ENCODE results near the gene PRKAG2.
A peak's percentile ranks its signal among the peaks of the same experiment; 100 is the strongest.

PRKAG2 gene

DNA sequence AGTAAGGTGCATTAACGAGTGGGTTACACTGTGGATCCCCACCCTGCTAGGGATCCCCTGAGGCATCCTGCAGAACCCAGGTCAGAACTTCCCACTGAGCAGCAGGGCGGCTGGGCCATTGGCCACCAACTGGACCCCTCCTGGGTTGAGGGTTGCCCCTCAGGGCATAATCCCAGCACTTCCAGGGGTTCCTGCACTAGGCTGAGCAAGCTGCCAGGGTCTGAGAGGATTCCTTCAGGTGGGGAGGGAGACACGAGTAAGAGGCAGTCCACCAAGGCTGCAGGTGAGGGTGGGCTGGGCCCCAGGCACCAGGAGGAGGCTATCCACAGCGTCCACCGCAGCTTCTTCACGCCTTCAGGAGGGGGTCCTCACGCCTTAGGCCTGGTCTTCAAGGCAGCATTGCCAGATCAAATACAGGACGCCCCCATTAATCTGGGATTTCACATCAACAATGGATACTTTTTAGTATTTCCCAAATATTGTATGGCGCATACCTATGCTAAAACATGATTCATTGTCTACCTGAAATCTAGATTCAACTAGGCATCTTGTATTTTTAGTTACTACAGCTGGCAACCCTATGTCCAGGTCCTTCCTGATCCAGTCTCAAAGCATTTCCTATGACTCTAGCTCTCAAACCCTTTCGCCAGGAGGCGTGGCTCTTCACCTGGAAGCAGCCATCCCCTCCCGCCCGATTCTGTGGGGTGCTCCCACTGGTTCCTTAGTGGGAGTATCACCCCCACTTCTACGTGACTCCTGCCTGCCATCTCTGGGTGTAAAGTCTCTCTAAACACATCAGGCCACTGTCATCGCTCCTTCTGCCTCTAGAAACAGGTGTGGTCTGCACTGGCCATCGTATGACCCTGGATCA, 4.1 kb downstream of the PRKAG2 start:
- DNase-seq (ENCODE audit: low read depth, low spot score): no peak
- Histone ChIP-seq H3K27ac (no peak overlapping the region), H3K4me3 (no peak overlapping the region), H3K9ac (ENCODE audit: insufficient read length) (no peak overlapping the region), H3K9me3 (ENCODE audit: low read depth, low read length) (no peaks in the 10 kb centered on the region), H3K36me3 (ENCODE audit: insufficient read depth, low read length) (no peaks in the 10 kb centered on the region)
- no peak for TF ChIP-seq FOXP2 (optimal IDR thresholded peaks at IDR 0.05; ENCODE audit: control extremely low read depth, extremely low read length, insufficient read depth)
- TF ChIP-seq EZH2 (IDR thresholded peaks at IDR 0.05): no peak

DNA sequence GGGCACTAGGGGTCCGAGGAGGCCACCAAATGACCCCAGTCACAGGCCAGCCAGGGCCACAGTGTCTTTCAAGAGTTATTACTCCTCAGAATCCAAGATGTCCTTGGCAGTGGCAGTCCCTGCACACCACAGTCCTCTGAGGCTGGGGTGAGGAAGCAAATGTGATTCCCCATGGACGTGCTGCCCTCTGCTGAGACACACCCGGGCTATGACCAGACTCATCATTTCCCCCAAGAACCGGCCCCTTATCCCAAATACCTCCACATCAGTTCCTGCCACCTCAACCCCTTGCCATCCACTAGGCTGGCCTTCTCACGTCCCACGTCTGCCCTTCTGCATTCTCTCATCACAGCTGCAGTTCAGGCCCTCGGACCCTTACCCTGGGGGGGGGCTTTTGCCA, 5.0 kb downstream of the PRKAG2 start:
- no peaks in the 10 kb centered on the region for H3K36me3 ChIP-seq (ENCODE audit: insufficient read depth, low read length)
- TF ChIP-seq FOXP2 (optimal IDR thresholded peaks at IDR 0.05; ENCODE audit: control extremely low read depth, extremely low read length, insufficient read depth) (no peak), POLR2AphosphoS5 (IDR thresholded peaks at IDR 0.05; ENCODE audit: borderline replicate concordance, low read depth, low read length) (no peak), EZH2 (IDR thresholded peaks at IDR 0.05) (no peak)
- no peaks in the 10 kb centered on the region for H3K9me3 ChIP-seq (ENCODE audit: low read depth, low read length)
- H3K9ac ChIP-seq (ENCODE audit: insufficient read length): no peak overlapping the region
- DNase-seq (ENCODE audit: low read depth, low spot score): no peak
- H3K27ac ChIP-seq: no peak overlapping the region
- H3K4me3 ChIP-seq: no peak overlapping the region

DNA sequence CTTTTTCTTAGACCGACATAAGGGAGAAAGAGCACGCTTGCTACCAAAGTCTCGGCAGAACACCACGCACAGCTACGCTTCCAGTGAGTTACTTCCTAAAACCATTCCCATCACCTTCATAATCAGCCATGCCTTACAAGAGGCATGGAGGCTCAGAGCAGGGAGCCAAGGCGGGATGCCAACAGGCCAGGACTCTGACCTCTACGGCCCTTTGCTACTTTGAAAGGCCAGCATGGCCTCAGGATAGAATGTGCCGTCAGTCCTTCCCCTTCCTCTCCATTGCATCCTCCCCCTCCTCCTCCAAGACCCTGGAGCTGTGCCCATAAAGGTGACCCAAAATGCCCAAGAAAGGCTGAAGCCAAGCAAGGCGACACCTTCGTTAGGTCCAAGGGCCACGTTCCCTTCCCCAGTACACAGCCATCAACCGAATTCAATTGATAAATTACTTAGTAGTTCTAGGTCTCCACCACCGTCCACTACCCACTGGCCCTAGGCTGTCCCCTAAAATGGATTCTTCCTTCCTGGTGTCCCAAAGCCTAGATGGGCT, 5.7 kb downstream of the PRKAG2 start:
- DNase-seq (ENCODE audit: low read depth, low spot score): no peak
- Histone ChIP-seq H3K4me3 (no peak overlapping the region), H3K9me3 (ENCODE audit: low read depth, low read length) (no peaks in the 10 kb centered on the region), H3K36me3 (ENCODE audit: insufficient read depth, low read length) (no peaks in the 10 kb centered on the region), H3K27ac (no peak overlapping the region), H3K9ac (ENCODE audit: insufficient read length) (no peak overlapping the region)
- TF ChIP-seq EZH2 (IDR thresholded peaks at IDR 0.05) (no peak), POLR2AphosphoS5 (IDR thresholded peaks at IDR 0.05; ENCODE audit: borderline replicate concordance, low read depth, low read length) (no peak), FOXP2 (optimal IDR thresholded peaks at IDR 0.05; ENCODE audit: control extremely low read depth, extremely low read length, insufficient read depth) (no peak)

DNA sequence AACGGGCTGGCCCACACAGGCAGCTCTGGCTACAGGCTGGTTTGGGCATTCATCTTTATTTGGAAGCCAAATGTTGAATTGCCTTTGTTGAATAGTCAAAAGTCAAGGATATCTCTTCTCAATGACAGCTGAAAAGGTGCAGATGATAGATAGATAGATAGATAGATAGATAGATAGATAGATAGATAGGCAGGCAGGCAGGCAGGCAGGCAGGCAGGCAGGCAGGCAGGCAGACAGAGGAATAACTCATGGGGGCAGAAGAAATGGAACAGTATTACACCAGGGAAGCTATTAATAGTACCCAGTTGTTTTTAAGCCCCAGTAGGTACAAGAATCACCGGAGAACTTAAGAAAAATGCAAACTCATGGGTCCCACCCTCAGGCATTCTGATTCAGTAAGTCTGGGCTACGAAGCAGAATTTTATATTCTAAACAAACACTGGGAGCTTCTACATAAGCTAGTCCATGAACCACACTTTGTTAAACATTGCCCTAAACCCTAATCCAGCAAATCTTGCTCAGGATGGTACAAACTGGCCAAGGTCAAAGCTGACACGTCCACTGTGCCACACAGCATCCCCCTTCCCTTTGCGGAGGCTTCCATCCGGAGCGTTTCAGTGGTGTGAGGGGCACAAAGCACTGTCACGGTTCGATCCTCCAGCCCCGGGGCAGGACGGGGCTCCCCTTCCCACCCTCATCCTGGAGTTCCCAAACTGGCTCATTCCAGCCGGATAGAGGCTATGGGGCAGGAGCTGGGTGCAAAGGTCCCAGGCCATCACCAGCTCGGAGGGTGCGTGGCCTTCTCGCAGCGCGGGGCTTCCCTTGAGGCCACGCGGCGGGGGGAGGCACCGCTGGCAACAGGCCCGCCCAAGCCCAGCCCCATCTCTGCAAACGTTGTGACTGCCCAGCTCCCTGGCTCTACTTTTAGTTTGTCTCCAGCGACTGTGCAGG, 6.7 kb downstream of the PRKAG2 start:
- peak overlapping the region; percentile 15; the same call in 1 of the 2 replicates for H3K4me3 ChIP-seq
- peak overlapping the region; percentile 70; the same call in 1 of the 2 replicates for H3K27ac ChIP-seq
- no peak overlapping the region for H3K9ac ChIP-seq (ENCODE audit: insufficient read length)
- DNase-seq (ENCODE audit: low read depth, low spot score): peak; percentile 28
- no peaks in the 10 kb centered on the region for H3K36me3 ChIP-seq (ENCODE audit: insufficient read depth, low read length)
- no peaks in the 10 kb centered on the region for H3K9me3 ChIP-seq (ENCODE audit: low read depth, low read length)
- TF ChIP-seq EZH2 (IDR thresholded peaks at IDR 0.05): no peak
- TF ChIP-seq FOXP2 (optimal IDR thresholded peaks at IDR 0.05; ENCODE audit: control extremely low read depth, extremely low read length, insufficient read depth): no peak
- TF ChIP-seq POLR2AphosphoS5 (IDR thresholded peaks at IDR 0.05; ENCODE audit: borderline replicate concordance, low read depth, low read length): no peak

- DNase-seq (ENCODE audit: low read depth, low spot score): no peak
- no peaks in the 10 kb centered on the region for H3K9me3 ChIP-seq (ENCODE audit: low read depth, low read length)
- peak overlapping the region; percentile 29 for H3K4me3 ChIP-seq
- 0 out of 2 replicates have a peak overlapping the region, but pooled peaks have one; percentile 74 for H3K27ac ChIP-seq
- H3K9ac ChIP-seq (ENCODE audit: insufficient read length): no peak overlapping the region
- no peaks in the 10 kb centered on the region for H3K36me3 ChIP-seq (ENCODE audit: insufficient read depth, low read length)
- TF ChIP-seq EZH2 (IDR thresholded peaks at IDR 0.05): no peak
- no peak for TF ChIP-seq POLR2AphosphoS5 (IDR thresholded peaks at IDR 0.05; ENCODE audit: borderline replicate concordance, low read depth, low read length)
- no peak for TF ChIP-seq FOXP2 (optimal IDR thresholded peaks at IDR 0.05; ENCODE audit: control extremely low read depth, extremely low read length, insufficient read depth)
Measured at GRCh38 chr7:151869455-151869854, 7.5 kb downstream of the PRKAG2 start.

DNA sequence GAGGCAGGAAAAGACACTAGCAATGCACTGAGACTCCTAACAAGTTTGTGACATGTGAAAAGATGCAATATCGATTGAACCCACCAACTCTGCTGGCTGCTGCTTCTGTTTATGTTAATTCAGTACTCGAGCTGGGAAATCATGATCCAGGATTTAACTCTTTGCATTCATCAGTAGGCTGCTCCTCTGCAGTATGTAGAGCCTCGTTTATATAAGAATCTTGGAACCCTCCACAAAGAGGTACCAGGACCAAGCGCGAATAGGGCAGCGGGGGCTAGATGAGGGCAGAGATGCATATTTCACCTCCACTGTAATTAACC, 7.8 kb downstream of the PRKAG2 start:
- H3K4me3 ChIP-seq: peak overlapping the region; percentile 29
- no peak overlapping the region for H3K9ac ChIP-seq (ENCODE audit: insufficient read length)
- H3K9me3 ChIP-seq (ENCODE audit: low read depth, low read length): no peaks in the 10 kb centered on the region
- no peaks in the 10 kb centered on the region for H3K36me3 ChIP-seq (ENCODE audit: insufficient read depth, low read length)
- no peak for DNase-seq (ENCODE audit: low read depth, low spot score)
- H3K27ac ChIP-seq: peak overlapping the region; percentile 74; the same call in 1 of the 2 replicates
- no peak for TF ChIP-seq POLR2AphosphoS5 (IDR thresholded peaks at IDR 0.05; ENCODE audit: borderline replicate concordance, low read depth, low read length)
- no peak for TF ChIP-seq EZH2 (IDR thresholded peaks at IDR 0.05)
- TF ChIP-seq FOXP2 (optimal IDR thresholded peaks at IDR 0.05; ENCODE audit: control extremely low read depth, extremely low read length, insufficient read depth): no peak

- Histone ChIP-seq H3K4me3 (peak overlapping the region; percentile 29), H3K9ac (ENCODE audit: insufficient read length) (peak overlapping the region; percentile 42), H3K36me3 (ENCODE audit: insufficient read depth, low read length) (no peaks in the 10 kb centered on the region), H3K9me3 (ENCODE audit: low read depth, low read length) (no peaks in the 10 kb centered on the region), H3K27ac (peak overlapping the region; percentile 74)
- no peak for TF ChIP-seq EZH2 (IDR thresholded peaks at IDR 0.05)
- TF ChIP-seq FOXP2 (optimal IDR thresholded peaks at IDR 0.05; ENCODE audit: control extremely low read depth, extremely low read length, insufficient read depth): no peak
- no peak for TF ChIP-seq POLR2AphosphoS5 (IDR thresholded peaks at IDR 0.05; ENCODE audit: borderline replicate concordance, low read depth, low read length)
- DNase-seq (ENCODE audit: low read depth, low spot score): no peak
Measured at GRCh38 chr7:151868396-151869108, 8.4 kb downstream of the PRKAG2 start.

All from SK-N-MC (cell line).